HG03045 (cell line): ENCODE results near the gene PGBD2.
"Not testable (repeated sequence)": the region's sequence is repeated elsewhere in the genome, so short reads cannot be mapped to it uniquely, and the experiment has no call there.

Experiments
- ATAC-seq: cut with Tn5 transposase; IDR thresholded peaks from one replicate; pipeline ENCODE4 v1.9.1; 2021; ENCODE audit warnings: mild to moderate bottlenecking, moderate library complexity; ENCODE audit not compliant: unreplicated experiment

PGBD2 gene

GRCh38 chr1:248906009-248906752, at the start of gene PGBD2:
Gene PGBD2 (plus strand): TSS chr1:248906235. CDS start chr1:248913863, 7,628 bp downstream.
- ATAC-seq: peak; percentile 94

- ATAC-seq: no peak
Observed at GRCh38 chr1:248857201-248857600, 48.8 kb upstream of the PGBD2 start.

- no peak for ATAC-seq
Observed at GRCh38 chr1:248857749-248858095, 48.3 kb upstream of the PGBD2 start.

GRCh38 chr1:248858096-248858890, 47.7 kb upstream of the PGBD2 start:
- ATAC-seq: peak; percentile 42

GRCh38 chr1:248858891-248859889, 46.8 kb upstream of the PGBD2 start, which contains the start of gene ZNF692:
Gene ZNF692 (minus strand): TSS chr1:248859085. CDS start chr1:248858309, 776 bp downstream.
- peak; percentile 80 for ATAC-seq

- ATAC-seq: no peak
Observed at GRCh38 chr1:248860007-248860406, 46.0 kb upstream of the PGBD2 start.

- no peak for ATAC-seq
Observed at GRCh38 chr1:248861616-248862015, 44.4 kb upstream of the PGBD2 start.

GRCh38 chr1:248862695-248862997, 43.4 kb upstream of the PGBD2 start:
- ATAC-seq: peak; percentile 0

- ATAC-seq: peak; percentile 66
Observed at GRCh38 chr1:248862998-248863881, 42.8 kb upstream of the PGBD2 start.

- no peak for ATAC-seq
Observed at GRCh38 chr1:248871837-248872401, 34.1 kb upstream of the PGBD2 start.

- ATAC-seq: peak; percentile 45
Observed at GRCh38 chr1:248872752-248873408, 33.2 kb upstream of the PGBD2 start.

GRCh38 chr1:248873409-248873992, 32.5 kb upstream of the PGBD2 start:
- ATAC-seq: peak; percentile 88

GRCh38 chr1:248873993-248874533, 32.0 kb upstream of the PGBD2 start:
- ATAC-seq: peak; percentile 55

GRCh38 chr1:248881261-248881660, 24.8 kb upstream of the PGBD2 start:
- ATAC-seq: no peak

GRCh38 chr1:248882427-248882826, 23.6 kb upstream of the PGBD2 start:
- ATAC-seq: not testable (repeated sequence)

GRCh38 chr1:248884632-248885295, 21.3 kb upstream of the PGBD2 start:
- no peak for ATAC-seq

- no peak for ATAC-seq
Observed at GRCh38 chr1:248885646-248886045, 20.4 kb upstream of the PGBD2 start.
